GM19025 (cell line): ENCODE data around the gene DDX24.

Source experiments
- ATAC-seq: cut with Tn5 transposase; IDR thresholded peaks from one replicate; pipeline ENCODE4 v1.9.1; 2021; ENCODE audit warnings: mild to moderate bottlenecking, low read depth, moderate library complexity; ENCODE audit not compliant: unreplicated experiment

Gene DDX24

GRCh38 chr14:94049625-94050023 is 31.4 kb downstream of the DDX24 start:
- no peak for ATAC-seq

DNA sequence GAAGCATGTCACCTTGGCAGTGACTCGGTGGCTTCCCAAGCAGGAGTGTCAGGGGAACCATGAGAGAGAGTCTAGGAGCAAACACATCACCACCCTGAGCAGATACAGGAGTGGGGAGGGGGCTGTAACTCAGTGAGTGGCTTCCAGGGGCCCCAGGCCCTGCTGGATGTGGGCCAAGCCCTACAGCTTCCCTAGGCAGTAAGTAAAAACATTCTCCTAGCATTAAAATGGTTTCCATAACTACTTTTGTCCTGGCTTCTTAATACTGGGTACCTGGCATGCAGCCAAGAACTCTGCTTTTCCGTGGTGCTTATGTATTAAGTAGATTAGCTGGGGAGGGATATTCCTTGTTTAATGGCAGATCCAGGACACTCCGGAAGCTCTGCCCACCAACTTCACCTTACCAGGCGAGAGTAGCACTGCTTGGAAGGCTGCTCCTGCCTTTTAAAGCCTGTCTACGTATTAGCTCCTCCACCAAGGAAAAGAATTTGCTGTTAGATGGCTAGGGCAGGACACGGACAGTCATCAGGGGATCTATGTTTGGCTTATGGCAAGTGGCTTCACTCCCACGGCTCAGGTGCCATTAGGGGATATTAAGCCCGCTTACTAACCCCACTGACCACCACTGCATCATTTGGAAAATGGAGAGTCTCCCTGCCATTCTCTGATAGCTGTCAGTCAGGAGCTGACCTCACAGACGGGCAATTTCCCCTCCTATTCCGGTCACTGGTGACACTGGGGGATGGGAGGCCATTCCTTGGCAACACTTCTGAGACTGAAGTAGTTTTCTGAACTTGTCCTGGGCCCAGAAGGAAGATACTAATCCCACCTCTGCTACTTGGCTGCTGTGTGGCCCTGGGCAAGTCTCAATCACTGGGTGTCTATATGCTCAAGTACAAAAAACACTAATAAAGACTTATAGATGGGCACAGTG is 32.0 kb downstream of the DDX24 start:
- no peak for ATAC-seq

- ATAC-seq: no peak
Measured at GRCh38 chr14:94047581-94047980, 33.4 kb downstream of the DDX24 start.

DNA sequence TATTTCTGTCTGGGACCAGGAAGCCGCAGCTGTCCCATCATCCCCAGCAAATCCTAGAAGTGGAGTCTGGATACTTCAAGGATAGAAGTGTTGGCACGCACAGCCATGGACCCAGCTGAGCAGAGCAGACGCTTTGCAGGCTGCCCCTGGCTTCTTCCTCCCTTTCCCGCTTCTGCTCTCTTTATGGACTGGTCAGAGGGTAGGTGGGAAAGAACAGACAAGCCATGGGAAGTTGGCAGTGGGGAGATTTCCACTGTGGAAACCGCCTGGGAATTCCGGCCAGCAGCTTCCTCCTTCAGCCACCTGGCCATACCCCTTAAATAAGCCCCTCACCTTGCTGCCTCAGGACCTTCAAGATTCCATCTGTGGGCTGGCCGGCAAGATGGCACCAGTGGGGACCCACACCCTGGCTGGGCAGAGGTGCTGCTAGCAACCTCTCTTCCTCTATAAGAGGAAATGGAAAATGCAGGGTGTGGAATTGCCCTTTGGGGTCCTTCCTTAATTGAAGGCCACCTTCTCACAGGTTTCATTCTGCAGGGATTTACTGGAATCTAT is 34.2 kb downstream of the DDX24 start:
- no peak for ATAC-seq

- ATAC-seq: no peak
Measured at GRCh38 chr14:94045563-94046345, 35.2 kb downstream of the DDX24 start.

DNA sequence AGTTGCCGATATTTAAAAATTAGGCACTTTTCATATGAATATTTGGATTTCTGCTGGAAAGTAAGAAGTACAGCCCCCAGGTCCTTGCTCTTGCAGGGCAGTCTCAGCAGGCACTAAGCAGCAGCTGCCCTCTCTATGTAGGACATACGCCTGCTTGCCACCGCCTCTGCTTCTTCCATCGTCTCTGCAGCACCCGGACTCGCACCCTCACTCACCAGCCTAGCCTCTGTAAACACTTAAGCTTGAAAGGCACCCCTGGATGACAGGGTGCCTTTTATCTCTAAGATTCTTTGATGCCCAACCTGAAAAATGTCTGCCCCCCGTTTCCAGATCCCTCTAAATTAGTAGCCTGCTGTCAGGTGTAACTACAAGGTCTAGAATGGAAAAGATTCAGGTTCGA is 35.9 kb downstream of the DDX24 start:
- no peak for ATAC-seq

- no peak for ATAC-seq
Measured at GRCh38 chr14:94044476-94045091, 36.4 kb downstream of the DDX24 start.

GRCh38 chr14:94043756-94044475 is 37.1 kb downstream of the DDX24 start:
- ATAC-seq: no peak

GRCh38 chr14:94043111-94043755 is 37.8 kb downstream of the DDX24 start:
- no peak for ATAC-seq

DNA sequence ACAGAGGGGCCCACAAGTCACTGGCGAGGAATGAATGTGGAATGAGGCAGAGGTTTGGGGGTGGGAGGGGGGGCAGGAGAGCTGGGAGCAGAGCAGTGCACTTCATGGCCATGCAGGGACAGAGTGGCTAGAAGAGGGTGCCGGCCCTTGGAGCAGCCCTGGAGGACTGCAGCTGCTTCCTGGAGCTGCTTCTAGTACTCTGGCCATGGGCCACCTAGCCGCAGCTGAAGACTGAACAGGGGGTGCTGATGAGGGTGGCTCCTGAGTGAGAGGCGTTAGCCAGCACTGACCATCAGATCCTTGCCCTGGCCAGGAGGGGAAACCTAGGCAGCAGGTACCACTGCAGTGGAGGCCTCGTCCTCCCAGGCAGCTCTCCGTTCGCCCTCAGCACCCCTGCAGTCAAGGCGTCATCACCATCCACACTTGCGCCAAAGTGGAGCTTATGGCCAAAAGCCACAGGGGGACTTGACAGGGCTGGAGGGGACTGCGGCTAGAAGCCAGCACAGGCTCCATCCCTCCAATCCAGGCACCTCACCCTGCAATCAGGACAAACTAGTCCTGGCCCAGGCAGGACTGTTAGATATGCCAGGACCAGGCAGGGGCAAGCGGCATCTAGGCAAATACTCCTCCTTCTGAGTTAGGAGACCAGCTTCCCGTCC is 38.4 kb downstream of the DDX24 start:
- ATAC-seq: no peak

GRCh38 chr14:94041551-94042346 is 39.3 kb downstream of the DDX24 start:
- no peak for ATAC-seq

DNA sequence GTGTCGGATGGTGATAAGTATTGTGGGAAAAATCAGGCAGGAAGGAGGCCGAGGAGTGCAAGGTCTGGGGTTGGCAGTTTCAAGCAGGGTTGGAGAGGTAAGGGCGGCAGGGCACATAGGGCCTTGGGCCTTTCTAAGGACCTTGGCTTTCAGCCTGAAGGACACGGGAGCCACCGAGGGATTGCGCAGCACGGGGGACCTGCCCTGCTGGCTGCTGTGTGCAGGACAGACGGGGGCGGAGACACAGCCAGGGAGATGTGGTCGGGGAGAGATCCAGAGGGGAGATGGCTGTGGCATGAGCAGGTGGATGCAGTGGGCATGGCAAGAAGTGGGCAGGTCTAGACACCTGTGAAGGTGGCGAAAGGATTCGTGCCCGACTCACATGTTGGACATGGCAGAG is 40.2 kb downstream of the DDX24 start:
- no peak for ATAC-seq

DNA sequence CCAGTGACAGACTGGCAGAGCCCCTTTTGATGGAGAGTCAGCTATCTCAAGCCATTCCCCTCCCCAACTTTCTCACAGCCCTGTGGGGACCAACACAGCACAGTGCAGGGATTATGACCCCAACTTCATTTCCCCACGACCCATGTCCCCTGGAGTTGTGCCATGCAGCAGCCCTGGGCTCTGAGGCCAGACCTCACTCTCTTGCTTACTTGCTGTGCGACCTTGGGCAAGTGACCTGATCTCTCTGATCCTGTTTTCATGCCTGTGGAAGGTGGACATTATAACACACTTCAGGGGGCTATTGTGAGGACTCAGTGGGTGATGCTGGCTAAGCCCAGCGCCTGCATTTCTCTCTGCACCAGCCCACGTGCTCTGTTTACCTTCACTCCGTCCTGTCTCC is 40.8 kb downstream of the DDX24 start:
- ATAC-seq: no peak

DNA sequence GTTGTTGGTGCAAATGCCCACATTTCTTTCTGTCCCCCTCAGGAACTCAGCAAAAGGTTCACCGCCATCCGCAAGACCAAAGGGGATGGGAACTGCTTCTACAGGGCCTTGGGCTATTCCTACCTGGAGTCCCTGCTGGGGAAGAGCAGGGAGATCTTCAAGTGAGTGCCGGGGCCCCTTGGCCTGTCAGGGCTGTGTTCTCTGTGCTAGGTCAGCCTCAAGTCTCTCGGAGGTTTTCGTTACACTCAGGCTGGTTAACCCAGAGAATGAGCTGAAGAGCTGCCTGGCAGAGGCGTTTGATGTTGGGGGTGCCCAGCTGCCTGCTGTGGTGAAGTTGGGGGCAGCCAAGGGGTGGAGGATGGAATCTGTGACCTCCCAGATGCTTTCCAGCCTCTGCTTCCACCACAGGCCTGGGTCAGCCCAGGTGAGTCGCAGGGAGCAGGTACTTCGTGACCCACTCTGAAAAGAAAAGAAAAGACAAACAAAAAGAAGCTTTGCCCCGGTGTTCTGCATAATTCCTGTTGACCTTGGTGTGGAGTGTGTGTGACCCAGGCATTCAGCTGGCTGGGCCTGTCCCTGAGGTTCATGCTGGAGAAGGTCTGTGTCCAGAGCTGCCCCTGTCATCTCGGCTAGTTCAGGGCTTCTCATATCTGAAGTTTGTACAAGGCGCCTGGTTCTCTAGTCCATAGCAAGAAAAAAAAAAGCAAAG is 41.9 kb downstream of the DDX24 start:
- no peak for ATAC-seq

DNA sequence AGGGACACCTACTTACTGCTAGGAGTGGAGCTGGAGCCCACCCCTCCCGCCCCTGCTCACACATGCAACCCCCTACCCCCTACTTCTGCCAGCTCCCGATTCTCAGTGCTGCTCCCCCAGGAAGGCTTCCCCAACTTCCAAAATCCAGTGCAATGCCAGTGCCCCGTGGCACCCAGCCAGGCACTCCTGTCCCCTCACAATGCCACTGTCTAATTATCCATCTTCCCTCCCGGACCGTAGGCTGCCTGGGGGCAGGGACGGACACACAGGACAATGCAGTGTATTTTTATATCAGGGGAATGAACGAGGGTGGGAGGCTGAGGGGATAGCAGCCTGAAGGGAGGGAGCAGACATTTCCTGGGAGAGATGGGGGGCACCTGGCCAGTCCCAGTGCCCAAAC is 42.5 kb downstream of the DDX24 start:
- no peak for ATAC-seq

- ATAC-seq: no peak
Measured at GRCh38 chr14:94037954-94038353, 43.0 kb downstream of the DDX24 start.

- ATAC-seq: peak; percentile 80
Measured at GRCh38 chr14:94036313-94037167, 44.5 kb downstream of the DDX24 start.
